Activated CD4-positive, alpha-beta T cell treated with anti-CD3 and anti-CD28 coated beads for 4 hours (primary cell): ENCODE data around the gene BPIFB1.

ENCODE experiments used
- DNase-seq, 2 donors: peaks; one replicate each; pipeline ENCODE4 v3.0.0-alpha.2; 2020

BPIFB1 gene

GRCh38 chr20:33332905-33333456 is 50.0 kb downstream of the BPIFB1 start:
- DNase-seq, result no peak

- DNase-seq, result no peak
Measured at GRCh38 chr20:33333616-33334015, 50.6 kb downstream of the BPIFB1 start.

- DNase-seq, result no peak
Measured at GRCh38 chr20:33334111-33334510, 51.1 kb downstream of the BPIFB1 start.

- DNase-seq, result no peak
Measured at GRCh38 chr20:33336375-33336774, 53.4 kb downstream of the BPIFB1 start.

GRCh38 chr20:33337119-33337518 is 54.1 kb downstream of the BPIFB1 start:
- DNase-seq, result no peak

GRCh38 chr20:33337531-33338165 is 54.6 kb downstream of the BPIFB1 start:
- DNase-seq, result no peak

GRCh38 chr20:33338467-33339258 is 55.6 kb downstream of the BPIFB1 start:
- no peak for DNase-seq

- DNase-seq, result no peak
Measured at GRCh38 chr20:33339515-33340058, 56.6 kb downstream of the BPIFB1 start.

GRCh38 chr20:33343521-33343920 is 60.5 kb downstream of the BPIFB1 start:
- DNase-seq, result no peak

GRCh38 chr20:33345342-33345741 is 62.3 kb downstream of the BPIFB1 start:
- DNase-seq, result no peak

GRCh38 chr20:33348136-33348937 is 65.3 kb downstream of the BPIFB1 start:
- DNase-seq, result no peak

GRCh38 chr20:33349493-33349892 is 66.5 kb downstream of the BPIFB1 start:
- no peak for DNase-seq

GRCh38 chr20:33351696-33352095 is 68.7 kb downstream of the BPIFB1 start:
- no peak for DNase-seq

GRCh38 chr20:33352258-33353012 is 69.4 kb downstream of the BPIFB1 start:
- no peak for DNase-seq

GRCh38 chr20:33353013-33353402 is 70.0 kb downstream of the BPIFB1 start:
- no peak for DNase-seq
